T-helper 22 cell (primary cell): ENCODE results near the gene STMP1.
"Not testable (repeated sequence)": the region's sequence is repeated elsewhere in the genome, so short reads cannot be mapped to it uniquely, and the experiment has no call there.

Experiments used
- DNase-seq: peaks from one replicate; pipeline ENCODE4 v3.0.0-alpha.2; 2020; ENCODE audit warnings: low read depth

Gene STMP1

GRCh38 chr7:135662373-135663114, at the start of gene STMP1:
STMP1 (plus strand) TSS chr7:135662514.
- peak; percentile 88 for DNase-seq

GRCh38 chr7:135616136-135616535, 46.2 kb upstream of the STMP1 start:
- DNase-seq, result no peak

GRCh38 chr7:135617781-135618180, 44.5 kb upstream of the STMP1 start:
- DNase-seq, result no peak

GRCh38 chr7:135618510-135618909, 43.8 kb upstream of the STMP1 start:
- DNase-seq, result no peak

GRCh38 chr7:135620447-135620846, 41.9 kb upstream of the STMP1 start:
- no peak for DNase-seq

- no peak for DNase-seq
Observed at GRCh38 chr7:135620980-135621850, 41.1 kb upstream of the STMP1 start.

- no peak for DNase-seq
Observed at GRCh38 chr7:135634191-135634878, 28.0 kb upstream of the STMP1 start.

GRCh38 chr7:135639690-135640089, 22.6 kb upstream of the STMP1 start:
- DNase-seq, result not testable (repeated sequence)

- DNase-seq, result no peak
Observed at GRCh38 chr7:135644154-135644553, 18.2 kb upstream of the STMP1 start.

GRCh38 chr7:135644729-135645128, 17.6 kb upstream of the STMP1 start:
- DNase-seq, result no peak

GRCh38 chr7:135645296-135645904, 16.9 kb upstream of the STMP1 start:
- DNase-seq, result no peak

- no peak for DNase-seq
Observed at GRCh38 chr7:135647755-135648154, 14.6 kb upstream of the STMP1 start.

- no peak for DNase-seq
Observed at GRCh38 chr7:135648235-135648634, 14.1 kb upstream of the STMP1 start.

- no peak for DNase-seq
Observed at GRCh38 chr7:135650831-135651573, 11.3 kb upstream of the STMP1 start.

GRCh38 chr7:135653340-135654080, 8.8 kb upstream of the STMP1 start:
- DNase-seq, result no peak

- DNase-seq, result no peak
Observed at GRCh38 chr7:135658564-135658963, 3.8 kb upstream of the STMP1 start.

- DNase-seq, result no peak
Observed at GRCh38 chr7:135659159-135659846, 3.0 kb upstream of the STMP1 start.

- no peak for DNase-seq
Observed at GRCh38 chr7:135661311-135662122, 797 bp upstream of the STMP1 start.

GRCh38 chr7:135662123-135662372, 266 bp upstream of the STMP1 start:
- DNase-seq, result no peak
